Activated T-helper 1 cell treated with anti-CD3 and anti-CD28 coated beads, Interleukin-12 subunit alpha, Interleukin-12 subunit beta, Interleukin-2, Interleukin-4 antibody, amounts not matched to agents 30 ng/mL and 10 ng/mL and 1 ng/mL, durations not matched to agents 14 hours and 24 hours and 36 hours (primary cell): ENCODE results near the gene PHC1. TPM values are rescaled to one million over a fixed set of nuclear protein-coding genes. Genes with fewer than 3 reads are reported as not detected.

ENCODE experiments used
- total RNA-seq: library from RNA; stranded (reverse); gene quantifications from 2 replicates; pipeline ENCODE4 v1.2.3, GENCODE V29; 2022

Gene PHC1
- total RNA-seq, 1 donor from 2014 or later, result 11.3 TPM

Other genes with a start within 250 kb of the PHC1 start
- 0.47 and 0.52 TPM in 2 replicates for gene RIMKLB, start 216.5 kb upstream of the PHC1 start, total RNA-seq
- gene A2ML1, start 91.9 kb upstream of the PHC1 start, total RNA-seq, result not detected in 2 replicates
- 179 and 192 TPM in 2 replicates for gene M6PR, start 35.1 kb downstream of the PHC1 start, total RNA-seq
- 0.69 and 1.4 TPM in 2 replicates for gene KLRG1, start 75.0 kb downstream of the PHC1 start, total RNA-seq
- not detected in 2 replicates for gene A2M, start 201.4 kb downstream of the PHC1 start, total RNA-seq